Endodermal cell (in vitro differentiated cells): Measurements from ENCODE around the gene LRMDA. TPM values are rescaled to one million over a fixed set of nuclear protein-coding genes. Genes with fewer than 3 reads are reported as not detected.

Experiments used
- DNase-seq: peaks from one replicate; pipeline ENCODE4 v3.0.0-alpha.2; 2017
- H3K27ac ChIP-seq: 2 replicates; pipeline ENCODE4 v1.5.1; 2013; ENCODE audit warnings: mild to moderate bottlenecking, low read depth, low read length, moderate library complexity
- H3K27me3 ChIP-seq: 2 replicates; pipeline ENCODE4 v1.6.1; 2013; ENCODE audit warnings: mild to moderate bottlenecking, low read length, moderate library complexity; ENCODE audit not compliant: insufficient read depth, control insufficient read depth, poor library complexity, severe bottlenecking
- H3K36me3 ChIP-seq: 2 replicates; pipeline ENCODE4 v1.7.0; 2013; ENCODE audit warnings: mild to moderate bottlenecking, low read length, moderate library complexity; ENCODE audit not compliant: control insufficient read depth, insufficient read depth
- H3K4me1 ChIP-seq: one replicate; pipeline ENCODE4 v1.7.0; 2013; ENCODE audit warnings: low read length; ENCODE audit not compliant: control insufficient read depth, insufficient read depth
- H3K4me3 ChIP-seq: 2 replicates; pipeline ENCODE4 v1.5.1; 2013; ENCODE audit warnings: mild to moderate bottlenecking, low read length, moderate library complexity
- H3K9ac ChIP-seq: 2 replicates; pipeline ENCODE4 v1.6.1; 2013; ENCODE audit warnings: mild to moderate bottlenecking, low read length, moderate library complexity; ENCODE audit not compliant: poor library complexity, severe bottlenecking; ENCODE audit errors: extremely low read depth
- H3K9me3 ChIP-seq: 2 replicates; pipeline ENCODE4 v1.6.1; 2013; ENCODE audit warnings: mild to moderate bottlenecking, low read length, moderate library complexity; ENCODE audit not compliant: control insufficient read depth
- H3K27ac Mint-ChIP-seq: 2 replicates; pipeline ENCODE4 v1.8.0; 2020; ENCODE audit warnings: mixed read lengths
- H3K27me3 Mint-ChIP-seq: 2 replicates; pipeline ENCODE4 v1.8.0; 2021; ENCODE audit warnings: mild to moderate bottlenecking, mixed read lengths; ENCODE audit not compliant: insufficient read depth
- H3K36me3 Mint-ChIP-seq: 2 replicates; pipeline ENCODE4 v1.8.0; 2020; ENCODE audit warnings: low read depth, mixed read lengths
- H3K4me1 Mint-ChIP-seq: 2 replicates; pipeline ENCODE4 v1.8.0; 2020; ENCODE audit warnings: mixed read lengths
- H3K4me3 Mint-ChIP-seq: 2 replicates; pipeline ENCODE4 v1.8.0; 2020; ENCODE audit warnings: mild to moderate bottlenecking, moderate library complexity, mixed read lengths
- H3K9me3 Mint-ChIP-seq: 2 replicates; pipeline ENCODE4 v1.8.0; 2020; ENCODE audit warnings: mild to moderate bottlenecking, mixed read lengths
- CTCF ChIP-seq: fragments of 200-600 bp; sonication (generic); conservative IDR thresholded peaks from 2 replicates; pipeline ENCODE4 v1.5.0; 2021; ENCODE audit warnings: antibody characterized with exemption, mild to moderate bottlenecking
- WGBS, 2 experiments: methylation state at CpG; one replicate each; pipeline versions ENCODE4 v1.1.5 to v1.1.7; 2013; ENCODE audit warnings: missing lambda C conversion rate in 2 of 2, mixed read lengths in 1 of 2; ENCODE audit not compliant: insufficient coverage in 1 of 2, insufficient read length in 1 of 2; 5-methylcytosine and 5-hydroxymethylcytosine counted together
- total RNA-seq, 2 donors: library from RNA; stranded (reverse); fragmentation: NEBNext Ultra II Directional in 1 of 2; extraction: Animal tissue kit (Norgen Biotek cat#: 25700) in 1 of 2; gene quantifications; 2 replicates in 1 of 2; 3 replicates in 1 of 2; pipeline ENCODE4 v1.2.1, GENCODE V29; 2021

LRMDA gene
- total RNA-seq, 2 donors from 2014 or later = 1.7 to 5.1 TPM

- Mint-ChIP-seq H3K27me3 (no peaks in the 10 kb centered on the region), H3K36me3 (peaks cover 3% of the 10 kb centered on the region), H3K4me1 (no peaks in the 10 kb centered on the region), H3K4me3 (no peak overlapping the region), H3K9me3 (peaks cover 18% of the 10 kb centered on the region), H3K27ac (no peak overlapping the region)
- H3K9me3 ChIP-seq = peaks cover 28% of the 10 kb centered on the region
- no peak for TF ChIP-seq CTCF
- H3K36me3 ChIP-seq = no peaks in the 10 kb centered on the region
- no peak for DNase-seq
- no peak overlapping the region for H3K4me3 ChIP-seq
- H3K9ac ChIP-seq = no peak overlapping the region
- H3K4me1 ChIP-seq = no peaks in the 10 kb centered on the region
- WGBS, 2 experiments = 87 to 92% methylated on average over 8 to 13 of the region's 13 CpGs
- peak overlapping the region; percentile 69 for H3K27ac ChIP-seq
- H3K27me3 ChIP-seq = no peaks in the 10 kb centered on the region
Observed at GRCh38 chr10:76282061-76283025, 850.9 kb downstream of the LRMDA start.

- Mint-ChIP-seq H3K27ac (no peak overlapping the region), H3K27me3 (no peaks in the 10 kb centered on the region), H3K4me3 (no peak overlapping the region), H3K4me1 (no peaks in the 10 kb centered on the region), H3K36me3 (peaks cover 3% of the 10 kb centered on the region), H3K9me3 (peaks cover 18% of the 10 kb centered on the region)
- no peak for DNase-seq
- Histone ChIP-seq H3K9me3 (peaks cover 28% of the 10 kb centered on the region), H3K4me3 (peak overlapping the region; percentile 62), H3K27me3 (no peaks in the 10 kb centered on the region), H3K9ac (no peak overlapping the region), H3K4me1 (no peaks in the 10 kb centered on the region), H3K27ac (no peak overlapping the region), H3K36me3 (no peaks in the 10 kb centered on the region)
- no peak for TF ChIP-seq CTCF
- 88 to 100% methylated on average over 2 of the region's 2 CpGs for WGBS, 2 experiments
Observed at GRCh38 chr10:76284351-76284750, 852.9 kb downstream of the LRMDA start.

- H3K4me1 ChIP-seq = no peaks in the 10 kb centered on the region
- H3K36me3 ChIP-seq = no peaks in the 10 kb centered on the region
- H3K27me3 Mint-ChIP-seq = no peaks in the 10 kb centered on the region
- H3K27ac ChIP-seq = no peak overlapping the region
- DNase-seq = no peak
- no peaks in the 10 kb centered on the region for H3K27me3 ChIP-seq
- H3K9me3 Mint-ChIP-seq = peaks cover 18% of the 10 kb centered on the region
- WGBS, 2 experiments = 100% methylated on average over 1 of the region's 1 CpG; no CpG with 5 or more reads in 1 of the 2 experiments
- peaks cover 3% of the 10 kb centered on the region for H3K36me3 Mint-ChIP-seq
- no peak overlapping the region for H3K4me3 Mint-ChIP-seq
- no peak for TF ChIP-seq CTCF
- H3K9me3 ChIP-seq = peaks cover 28% of the 10 kb centered on the region
- H3K4me3 ChIP-seq = no peak overlapping the region
- H3K9ac ChIP-seq = no peak overlapping the region
- H3K27ac Mint-ChIP-seq = no peak overlapping the region
- no peaks in the 10 kb centered on the region for H3K4me1 Mint-ChIP-seq
Observed at GRCh38 chr10:76285012-76285411, 853.6 kb downstream of the LRMDA start.
